Measurements from ENCODE around the gene DLGAP1. TPM values are rescaled to one million over a fixed set of nuclear protein-coding genes. Genes with fewer than 3 reads are reported as not detected.
A peak's percentile ranks its signal among the peaks of the same experiment; 100 is the strongest.

DLGAP1 gene
- total and polyA plus RNA-seq, 4 donors, result 0.75 to 6.6 (median 3.6) TPM

DNA sequence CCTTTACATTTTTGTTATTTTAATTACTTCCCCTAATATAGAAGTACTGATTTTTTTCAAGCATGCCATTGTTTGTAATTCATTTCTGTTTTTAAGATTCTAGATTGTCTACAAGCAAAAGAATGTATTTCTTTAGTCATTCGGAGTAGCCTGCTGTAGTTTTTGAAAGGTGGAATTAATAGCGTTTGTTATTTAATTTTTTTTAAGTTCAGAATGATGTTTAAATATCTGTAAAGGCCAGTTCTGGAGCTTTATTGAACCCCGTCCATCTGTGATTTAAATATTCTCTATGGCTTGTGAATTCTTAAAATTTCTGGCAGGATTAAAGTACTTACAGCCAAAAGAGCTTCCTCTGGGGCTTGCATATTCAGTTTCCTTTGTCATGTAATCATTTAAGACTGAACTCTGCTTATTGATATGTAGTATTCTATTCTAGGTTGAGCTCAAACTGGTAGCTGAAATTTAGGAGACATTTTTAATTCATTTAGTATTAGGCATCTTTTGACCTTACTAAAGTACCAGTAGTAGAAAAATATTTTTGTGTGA is 999.9 kb downstream of the DLGAP1 start:
- DNase-seq (no peak), ATAC-seq (ENCODE audit: low FRiP score) (no peak)
- no peak overlapping the region for H3K27ac ChIP-seq (ENCODE audit: low read depth in 1 of 2, low read length in 2 of 2)
- no peaks in the 10 kb centered on the region for H3K9me3 ChIP-seq (ENCODE audit: control insufficient read depth, low read length)
- H3K36me3 ChIP-seq (ENCODE audit: control insufficient read depth in 1 of 2, insufficient read depth in 2 of 2, low read length in 1 of 2), result peaks cover 0 to 11% of the 10 kb centered on the region in 2 donors
- no peak overlapping the region for H3K4me3 ChIP-seq (ENCODE audit: low read length in 2 of 2)
- H3K27me3 ChIP-seq (ENCODE audit: control insufficient read depth in 1 of 2, insufficient read depth in 2 of 2, low read length in 1 of 2), result no peaks in the 10 kb centered on the region
- intact Hi-C loops (cut with DNase I), result no loop called here
- H3K4me1 ChIP-seq (ENCODE audit: control insufficient read depth in 1 of 2, insufficient read depth in 2 of 2, low read length in 2 of 2), result peaks cover 0 to 5% of the 10 kb centered on the region in 2 donors
- 9 to 12% methylated on average over 3 of the region's 3 CpGs for WGBS, 2 donors

DNA sequence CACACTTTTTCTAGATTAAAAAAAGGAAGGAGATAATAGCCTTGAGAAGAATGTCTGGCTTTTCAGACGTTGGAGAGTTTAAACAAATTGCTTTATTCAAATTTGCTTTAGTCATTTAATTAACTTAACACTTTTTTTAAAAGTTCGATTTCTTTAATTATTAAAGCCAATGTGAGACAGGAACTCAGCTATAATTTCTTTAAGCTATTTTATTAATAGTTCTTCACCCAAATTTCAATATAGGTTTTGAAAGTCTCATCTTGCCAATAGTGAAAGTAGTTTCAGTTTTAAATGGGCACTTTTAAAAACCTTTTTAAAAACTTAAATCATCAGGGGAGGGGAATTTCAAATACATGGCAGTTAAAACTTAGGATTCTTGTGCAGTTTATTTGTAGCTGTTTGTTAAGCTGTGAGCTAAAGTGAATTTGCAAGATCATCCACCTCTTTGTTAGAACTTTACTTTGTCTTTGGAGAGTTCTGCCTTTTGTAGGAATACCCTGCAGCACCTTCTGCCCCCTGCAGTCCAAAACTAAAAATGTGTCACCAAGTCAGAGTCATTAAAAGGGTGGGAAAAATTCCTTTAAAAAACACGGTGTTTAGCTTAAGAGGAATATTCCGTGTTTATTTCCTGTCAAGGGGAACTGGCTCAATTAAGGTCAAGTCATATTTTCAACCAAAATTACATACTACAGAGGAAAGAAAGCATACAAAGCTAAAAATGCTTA is 1000.6 kb downstream of the DLGAP1 start:
- no peak for ATAC-seq (ENCODE audit: low FRiP score)
- intact Hi-C loops (cut with DNase I), result loop anchor here (5.0 kb wide), 5 partner anchors 138 to 213 kb away; partner anchors contain the start of gene MYL12B (in 1 of the 2)

DNA sequence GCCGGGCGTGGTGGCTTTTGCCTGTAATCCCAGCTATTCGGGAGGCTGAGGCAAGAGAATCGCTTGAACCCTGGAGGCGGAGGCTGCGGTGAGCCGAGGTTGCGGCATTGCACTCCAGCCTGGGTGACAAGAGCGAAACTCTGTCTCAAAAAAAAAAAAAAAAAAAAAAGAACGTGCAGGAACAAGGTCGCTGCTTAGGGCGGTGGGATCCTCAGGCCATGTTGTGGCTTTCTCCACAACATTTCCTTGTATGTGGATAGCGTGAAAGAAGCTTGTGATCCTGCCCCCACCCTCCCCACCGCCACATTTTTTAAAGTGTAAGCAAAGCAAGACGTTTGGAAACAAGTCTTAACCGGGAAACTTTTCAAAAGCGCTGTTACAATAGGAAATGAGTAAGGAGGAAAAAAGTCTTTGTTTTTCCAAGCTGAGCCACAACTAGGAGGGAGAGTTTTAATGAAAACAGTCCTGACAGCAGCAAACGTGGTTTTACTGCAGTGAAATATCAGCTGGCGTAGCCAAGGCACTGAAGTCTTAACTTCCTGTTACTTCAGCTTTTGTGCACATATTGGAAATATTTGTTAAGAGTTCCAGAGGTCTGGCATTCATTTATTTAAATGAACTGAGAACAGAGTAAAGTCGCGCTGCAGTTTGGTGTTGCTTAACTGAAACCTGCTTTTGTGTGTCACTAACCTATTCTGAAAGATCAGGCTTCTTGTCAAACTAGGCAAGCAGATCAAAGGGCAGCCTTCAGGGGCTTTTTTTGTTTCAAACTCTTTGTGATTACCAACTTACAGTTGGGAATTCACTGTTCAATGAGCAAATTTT is 1001.4 kb downstream of the DLGAP1 start:
- H3K4me1 ChIP-seq (ENCODE audit: control insufficient read depth in 1 of 2, insufficient read depth in 2 of 2, low read length in 2 of 2), result peaks cover 0 to 5% of the 10 kb centered on the region in 2 donors
- peak; percentile 19 for ATAC-seq (ENCODE audit: low FRiP score)

More for the DNA sequence above, 1000.6 kb downstream of the DLGAP1 start:
- Histone ChIP-seq H3K9me3 (ENCODE audit: control insufficient read depth, low read length) (no peaks in the 10 kb centered on the region), H3K4me3 (ENCODE audit: low read length in 2 of 2) (peak overlapping the region in 1 of 2 donors; percentile 60), H3K27me3 (ENCODE audit: control insufficient read depth in 1 of 2, insufficient read depth in 2 of 2, low read length in 1 of 2) (no peaks in the 10 kb centered on the region), H3K36me3 (ENCODE audit: control insufficient read depth in 1 of 2, insufficient read depth in 2 of 2, low read length in 1 of 2) (peaks cover 0 to 11% of the 10 kb centered on the region in 2 donors), H3K4me1 (ENCODE audit: control insufficient read depth in 1 of 2, insufficient read depth in 2 of 2, low read length in 2 of 2) (peaks cover 0 to 5% of the 10 kb centered on the region in 2 donors), H3K27ac (ENCODE audit: low read depth in 1 of 2, low read length in 2 of 2) (peak overlapping the region in 1 of 2 donors; percentile 47)
- DNase-seq, result no peak
- WGBS, 2 donors, result 0% methylated on average over 4 of the region's 4 CpGs

DNA sequence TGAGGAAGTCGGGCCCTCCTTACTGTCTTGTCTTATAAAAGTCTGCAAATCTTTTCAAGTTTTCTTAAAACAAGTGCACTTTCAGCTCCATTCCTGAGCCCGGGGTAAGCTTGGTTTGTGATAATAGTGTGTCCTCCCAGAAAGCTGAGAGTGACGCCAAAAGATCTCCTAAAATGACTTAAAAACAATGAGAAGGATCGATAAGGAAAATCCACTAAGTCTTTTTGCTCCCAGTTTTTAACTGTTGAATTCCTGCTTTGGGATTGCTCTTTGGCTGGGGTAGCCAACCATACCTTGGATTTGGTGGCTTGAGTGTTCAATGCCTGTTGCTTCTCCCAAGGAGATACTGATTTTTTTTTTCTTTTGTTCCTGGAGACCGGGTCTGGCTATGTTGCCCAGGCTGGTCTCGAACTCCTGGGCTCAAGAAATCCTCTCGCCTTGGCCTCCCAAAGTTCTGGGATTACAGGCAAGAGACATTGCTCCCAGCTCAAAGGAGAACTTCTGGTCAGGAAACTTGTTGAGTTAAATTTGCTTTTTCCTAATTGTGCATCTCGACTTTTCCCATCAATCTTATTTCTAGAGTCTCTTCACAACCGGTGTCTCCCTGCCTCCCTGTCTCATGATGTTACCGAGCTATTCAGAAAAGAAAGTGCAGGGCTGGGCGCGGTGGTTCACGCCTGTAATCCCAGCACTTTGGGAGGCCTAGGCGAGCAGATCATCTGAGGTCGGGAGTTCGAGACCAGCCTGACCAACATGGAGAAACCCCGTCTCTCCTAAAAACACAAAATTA is 1002.2 kb downstream of the DLGAP1 start:
- peak overlapping the region; percentile 52 to 85 for H3K4me3 ChIP-seq (ENCODE audit: low read length in 2 of 2)
- DNase-seq, result no peak
- no peaks in the 10 kb centered on the region for H3K27me3 ChIP-seq (ENCODE audit: control insufficient read depth in 1 of 2, insufficient read depth in 2 of 2, low read length in 1 of 2)
- peaks cover 0 to 9% of the 10 kb centered on the region in 2 donors for H3K36me3 ChIP-seq (ENCODE audit: control insufficient read depth in 1 of 2, insufficient read depth in 2 of 2, low read length in 1 of 2)
- H3K4me1 ChIP-seq (ENCODE audit: control insufficient read depth in 1 of 2, insufficient read depth in 2 of 2, low read length in 2 of 2), result peaks cover 0 to 5% of the 10 kb centered on the region in 2 donors
- ATAC-seq (ENCODE audit: low FRiP score), result no peak
- H3K27ac ChIP-seq (ENCODE audit: low read depth in 1 of 2, low read length in 2 of 2), result peak overlapping the region; percentile 97 to 98
- intact Hi-C loops (cut with DNase I), result loop anchor here (5.0 kb wide), 5 partner anchors 139 to 214 kb away; partner anchors contain the start of gene MYL12B (in 1 of the 2)
- no peaks in the 10 kb centered on the region for H3K9me3 ChIP-seq (ENCODE audit: control insufficient read depth, low read length)
- WGBS, 2 donors, result 60 to 63% methylated on average over 17 of the region's 17 CpGs

More for the DNA sequence above, 1001.4 kb downstream of the DLGAP1 start:
- H3K4me3 ChIP-seq (ENCODE audit: low read length in 2 of 2), result peak overlapping the region in 1 of 2 donors; percentile 60
- no peaks in the 10 kb centered on the region for H3K9me3 ChIP-seq (ENCODE audit: control insufficient read depth, low read length)
- H3K27me3 ChIP-seq (ENCODE audit: control insufficient read depth in 1 of 2, insufficient read depth in 2 of 2, low read length in 1 of 2), result no peaks in the 10 kb centered on the region
- H3K27ac ChIP-seq (ENCODE audit: low read depth in 1 of 2, low read length in 2 of 2), result peak overlapping the region; percentile 97 to 98
- peak; percentile 84 to 86 for DNase-seq
- 5 to 6% methylated on average over 21 of the region's 21 CpGs for WGBS, 2 donors
- intact Hi-C loops (cut with DNase I), result loop anchor here (5.0 kb wide), 5 partner anchors 139 to 214 kb away; partner anchors contain the start of gene MYL12B (in 1 of the 2)
- peaks cover 0 to 9% of the 10 kb centered on the region in 2 donors for H3K36me3 ChIP-seq (ENCODE audit: control insufficient read depth in 1 of 2, insufficient read depth in 2 of 2, low read length in 1 of 2)

DNA sequence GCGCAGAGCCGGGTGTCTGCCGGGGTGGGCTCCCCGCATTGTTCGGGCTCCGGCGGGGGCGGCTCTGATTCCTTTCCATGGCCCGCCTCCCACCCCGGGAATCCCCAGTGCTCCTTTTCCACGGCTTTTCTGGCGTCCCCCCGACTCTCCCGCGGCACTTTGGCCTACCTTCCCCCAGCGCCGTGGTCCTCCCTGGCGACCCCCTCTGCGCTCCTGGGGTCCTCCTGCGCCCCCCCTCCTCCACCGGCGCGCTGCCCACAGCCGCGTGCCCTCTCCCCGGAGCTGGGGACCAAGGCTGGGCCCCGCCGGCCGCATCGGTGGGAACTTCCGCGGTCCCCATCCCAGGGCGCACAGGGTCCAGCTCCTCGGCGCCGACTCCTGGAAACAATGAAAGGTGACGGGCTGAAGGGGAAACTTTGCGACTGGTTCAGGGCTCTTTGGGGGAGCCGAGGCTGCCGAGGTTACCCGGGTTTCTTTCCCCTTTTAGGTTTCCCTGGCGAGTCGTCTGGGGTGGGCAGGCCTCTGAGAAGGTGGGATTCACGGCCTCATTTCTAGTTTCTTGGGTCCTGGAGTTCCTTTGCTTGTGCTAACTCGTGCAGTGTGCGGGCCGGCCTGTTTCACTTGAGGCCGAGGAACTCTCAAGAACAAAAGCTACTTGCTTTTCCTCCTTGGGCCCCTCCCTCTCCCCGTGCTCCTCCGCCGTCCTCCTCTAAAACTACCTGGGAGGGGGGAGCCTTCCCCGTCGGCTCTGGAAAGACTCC is 1002.9 kb downstream of the DLGAP1 start:
- H3K27ac ChIP-seq (ENCODE audit: low read depth in 1 of 2, low read length in 2 of 2), result peak overlapping the region; percentile 97 to 98
- H3K9me3 ChIP-seq (ENCODE audit: control insufficient read depth, low read length), result no peaks in the 10 kb centered on the region
- ATAC-seq (ENCODE audit: low FRiP score) (no peak), DNase-seq (peak; percentile 67 to 81)
- peak overlapping the region; percentile 52 to 85 for H3K4me3 ChIP-seq (ENCODE audit: low read length in 2 of 2)
- no peaks in the 10 kb centered on the region for H3K27me3 ChIP-seq (ENCODE audit: control insufficient read depth in 1 of 2, insufficient read depth in 2 of 2, low read length in 1 of 2)
- WGBS, 2 donors, result 1 to 2% methylated on average over 31 to 53 of the region's 53 CpGs
- peaks cover 0 to 4% of the 10 kb centered on the region in 2 donors for H3K36me3 ChIP-seq (ENCODE audit: control insufficient read depth in 1 of 2, insufficient read depth in 2 of 2, low read length in 1 of 2)
- peaks cover 0 to 5% of the 10 kb centered on the region in 2 donors for H3K4me1 ChIP-seq (ENCODE audit: control insufficient read depth in 1 of 2, insufficient read depth in 2 of 2, low read length in 2 of 2)
- intact Hi-C loops (cut with DNase I), result loop anchor here (5.0 kb wide), 5 partner anchors 140 to 215 kb away; partner anchors contain the start of gene MYL12B (in 1 of the 2)

DNA sequence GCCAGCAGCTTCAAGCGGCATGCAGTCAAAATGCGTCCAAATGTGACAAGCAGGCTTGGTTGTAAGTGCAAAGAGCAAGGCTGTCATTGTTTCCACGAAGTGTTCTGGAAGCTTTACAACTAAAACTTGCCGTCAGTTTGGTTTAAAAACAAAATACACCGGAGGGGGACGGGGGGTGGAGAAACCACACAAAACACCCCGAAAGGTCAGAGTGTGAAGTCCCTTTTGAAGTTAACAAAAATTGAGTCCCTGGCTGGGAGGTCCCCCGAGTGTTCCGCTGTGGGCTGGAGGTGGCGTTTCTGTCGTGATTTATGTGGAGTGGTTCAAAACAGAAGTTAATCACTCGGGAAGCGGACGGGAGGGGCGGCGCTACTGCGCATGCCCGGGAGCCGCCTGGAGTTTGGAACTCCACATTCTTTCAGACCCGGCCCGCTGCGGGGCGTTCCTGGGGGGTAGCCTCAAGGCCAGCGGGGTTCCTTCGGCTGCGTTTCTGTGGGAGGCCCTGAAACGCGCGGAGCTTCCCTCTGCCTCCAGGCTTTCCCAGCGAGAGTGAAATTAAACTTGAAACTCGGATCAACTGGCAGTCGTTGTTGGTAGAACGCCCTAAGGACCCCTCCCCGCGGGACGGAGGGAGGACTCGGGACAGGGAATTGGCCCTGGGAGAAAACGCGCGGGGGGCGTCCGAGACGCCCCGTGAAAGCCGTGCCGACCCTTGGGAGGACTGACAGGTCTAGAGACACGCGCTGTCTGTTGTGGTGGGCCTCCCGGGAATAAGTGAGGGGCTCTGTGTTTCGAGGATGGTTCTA is 1003.7 kb downstream of the DLGAP1 start:
- Histone ChIP-seq H3K27ac (ENCODE audit: low read depth in 1 of 2, low read length in 2 of 2) (peak overlapping the region; percentile 97 to 98), H3K36me3 (ENCODE audit: control insufficient read depth in 1 of 2, insufficient read depth in 2 of 2, low read length in 1 of 2) (peaks cover 0 to 3% of the 10 kb centered on the region in 2 donors), H3K4me3 (ENCODE audit: low read length in 2 of 2) (peak overlapping the region; percentile 81 to 85), H3K4me1 (ENCODE audit: control insufficient read depth in 1 of 2, insufficient read depth in 2 of 2, low read length in 2 of 2) (peaks cover 0 to 6% of the 10 kb centered on the region in 2 donors), H3K9me3 (ENCODE audit: control insufficient read depth, low read length) (no peaks in the 10 kb centered on the region), H3K27me3 (ENCODE audit: control insufficient read depth in 1 of 2, insufficient read depth in 2 of 2, low read length in 1 of 2) (no peaks in the 10 kb centered on the region)
- peak; percentile 76 for ATAC-seq (ENCODE audit: low FRiP score)
- WGBS, 2 donors, result 0% methylated on average over 50 of the region's 50 CpGs
- DNase-seq, result peak; percentile 98
- intact Hi-C loops (cut with DNase I), result loop anchor here (5.0 kb wide), 5 partner anchors 141 to 216 kb away; partner anchors contain the start of gene MYL12B (in 1 of the 2)

DNA sequence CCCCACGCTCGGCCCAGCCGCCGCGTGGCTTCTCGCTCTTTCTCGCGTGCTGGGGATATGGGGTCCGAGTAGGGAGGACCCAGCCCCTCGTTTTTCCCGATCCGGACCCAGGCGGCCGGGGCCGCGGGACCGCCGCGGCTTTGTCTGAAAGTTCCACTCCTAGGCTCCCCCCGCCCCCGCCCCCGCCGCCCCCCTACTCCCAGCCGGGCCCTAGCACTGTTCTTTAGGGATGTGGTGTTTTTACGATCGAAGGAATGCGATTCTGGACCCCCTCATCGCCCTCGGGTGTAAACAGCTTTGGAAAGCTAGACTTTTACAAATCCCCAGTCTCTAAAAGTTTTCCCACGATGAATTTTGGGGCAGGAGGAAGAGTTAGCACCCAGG is 1004.3 kb downstream of the DLGAP1 start:
- peak overlapping the region; percentile 81 to 85 for H3K4me3 ChIP-seq (ENCODE audit: low read length in 2 of 2)
- H3K9me3 ChIP-seq (ENCODE audit: control insufficient read depth, low read length), result no peaks in the 10 kb centered on the region
- intact Hi-C loops (cut with DNase I), result loop anchor here (5.0 kb wide), 5 partner anchors 142 to 217 kb away; partner anchors contain the start of gene MYL12B (in 1 of the 2)
- ATAC-seq (ENCODE audit: low FRiP score), result peak; percentile 0
- H3K27ac ChIP-seq (ENCODE audit: low read depth in 1 of 2, low read length in 2 of 2), result peak overlapping the region; percentile 83 to 97
- no peaks in the 10 kb centered on the region for H3K27me3 ChIP-seq (ENCODE audit: control insufficient read depth in 1 of 2, insufficient read depth in 2 of 2, low read length in 1 of 2)
- WGBS, 2 donors, result 1 to 2% methylated on average over 25 to 30 of the region's 30 CpGs
- no peaks in the 10 kb centered on the region for H3K36me3 ChIP-seq (ENCODE audit: control insufficient read depth in 1 of 2, insufficient read depth in 2 of 2, low read length in 1 of 2)
- no peak for DNase-seq
- H3K4me1 ChIP-seq (ENCODE audit: control insufficient read depth in 1 of 2, insufficient read depth in 2 of 2, low read length in 2 of 2), result peaks cover 0 to 1% of the 10 kb centered on the region in 2 donors

Measured in aorta (tissue), 5 donors.